Measurements from ENCODE around the gene WDR88.

Gene WDR88

DNA sequence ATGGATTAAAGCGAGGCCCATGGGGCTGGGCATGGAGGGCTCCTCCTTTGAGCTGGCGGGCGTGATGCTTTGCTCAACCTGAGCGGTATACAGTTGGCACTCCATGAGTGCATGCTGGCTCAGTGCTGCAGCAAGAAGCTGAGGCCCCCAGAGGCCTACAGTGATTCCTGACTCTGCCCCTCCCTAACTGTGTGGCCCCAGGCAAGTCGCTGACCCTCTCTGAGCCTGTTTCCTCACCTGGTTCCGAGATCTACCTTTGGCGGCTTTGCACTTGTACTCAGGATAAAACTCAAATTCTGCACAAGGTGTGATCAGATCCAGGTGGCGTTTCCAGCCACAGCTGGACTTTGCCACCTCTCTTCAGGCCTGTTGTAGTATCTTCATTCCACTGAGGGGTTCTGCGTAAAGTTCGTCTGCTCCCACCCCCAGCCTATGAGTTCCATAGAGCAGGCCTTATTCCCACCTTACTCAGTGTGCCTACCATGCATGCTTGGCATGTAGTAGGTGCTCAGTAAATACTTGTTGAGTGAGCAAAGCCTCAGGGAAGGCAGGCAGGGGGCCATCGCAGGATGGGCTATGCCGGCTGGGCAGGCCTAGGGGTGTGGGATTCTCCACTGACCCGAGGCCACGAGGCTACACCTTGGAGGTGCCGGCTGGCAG lies 70.1 kb downstream of the WDR88 start:
- Histone ChIP-seq H3K4me1 (ENCODE audit: control insufficient read depth, low read depth, low read length) (no peaks in the 10 kb centered on the region), H3K36me3 (ENCODE audit: control insufficient read depth, low read depth, low read length) (peaks cover 8% of the 10 kb centered on the region), H3K27me3 (ENCODE audit: control insufficient read depth, insufficient read depth, low read length) (no peaks in the 10 kb centered on the region), H3K4me3 (ENCODE audit: low read length) (no peak overlapping the region), H3K9ac (ENCODE audit: low read length) (no peak overlapping the region), H3K27ac (ENCODE audit: low read length) (no peak overlapping the region), H3K9me3 (ENCODE audit: control insufficient read depth, low read depth, low read length) (no peaks in the 10 kb centered on the region)

DNA sequence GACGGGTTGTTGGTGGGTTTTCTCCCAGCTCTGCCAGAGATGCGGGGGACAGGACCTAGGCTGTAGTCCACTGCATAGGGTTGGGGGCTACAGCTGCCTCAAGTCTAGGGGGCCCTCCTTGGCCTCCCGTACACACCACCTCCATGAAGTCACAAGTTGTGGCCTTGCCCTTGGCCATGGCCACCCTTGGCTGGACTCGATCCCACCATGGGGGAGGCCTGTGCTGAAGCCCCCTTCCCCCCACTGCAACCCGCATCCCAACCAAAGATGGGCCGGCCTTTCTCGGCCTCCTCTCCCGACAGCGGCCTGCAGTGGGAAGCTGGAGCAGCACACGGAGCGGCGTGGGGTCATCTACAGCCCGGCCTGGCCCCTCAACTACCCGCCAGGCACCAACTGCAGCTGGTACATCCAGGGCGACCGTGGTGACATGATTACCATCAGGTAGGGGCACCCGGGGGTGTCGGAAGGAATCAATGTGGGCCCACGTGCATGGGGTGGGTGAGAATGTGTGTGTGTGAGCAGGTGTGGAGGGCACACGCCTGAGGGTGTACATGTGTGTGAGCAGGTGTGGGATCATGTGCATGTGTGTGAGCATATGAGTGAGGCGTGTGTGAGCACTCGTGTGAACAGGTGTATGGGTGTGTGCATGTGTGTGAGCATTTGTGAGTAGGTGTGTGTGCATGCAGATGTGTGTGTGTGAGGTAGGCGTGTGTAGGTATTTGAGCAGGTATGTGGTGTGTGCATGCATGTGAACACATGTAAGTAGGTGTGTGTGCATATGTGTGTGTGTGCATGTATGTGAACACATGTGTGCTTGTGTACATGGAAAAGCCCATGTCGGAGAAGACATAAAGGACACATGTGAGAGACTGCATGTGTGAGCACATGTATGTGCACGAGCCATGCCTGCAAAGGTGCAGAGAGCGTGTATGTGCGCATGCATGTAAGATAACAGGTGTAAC lies 70.9 kb downstream of the WDR88 start:
- H3K9ac ChIP-seq (ENCODE audit: low read length): no peak overlapping the region
- no peak overlapping the region for H3K4me3 ChIP-seq (ENCODE audit: low read length)
- H3K4me1 ChIP-seq (ENCODE audit: control insufficient read depth, low read depth, low read length): no peaks in the 10 kb centered on the region
- H3K36me3 ChIP-seq (ENCODE audit: control insufficient read depth, low read depth, low read length): peaks cover 8% of the 10 kb centered on the region
- H3K9me3 ChIP-seq (ENCODE audit: control insufficient read depth, low read depth, low read length): no peaks in the 10 kb centered on the region
- no peaks in the 10 kb centered on the region for H3K27me3 ChIP-seq (ENCODE audit: control insufficient read depth, insufficient read depth, low read length)
- H3K27ac ChIP-seq (ENCODE audit: low read length): no peak overlapping the region

DNA sequence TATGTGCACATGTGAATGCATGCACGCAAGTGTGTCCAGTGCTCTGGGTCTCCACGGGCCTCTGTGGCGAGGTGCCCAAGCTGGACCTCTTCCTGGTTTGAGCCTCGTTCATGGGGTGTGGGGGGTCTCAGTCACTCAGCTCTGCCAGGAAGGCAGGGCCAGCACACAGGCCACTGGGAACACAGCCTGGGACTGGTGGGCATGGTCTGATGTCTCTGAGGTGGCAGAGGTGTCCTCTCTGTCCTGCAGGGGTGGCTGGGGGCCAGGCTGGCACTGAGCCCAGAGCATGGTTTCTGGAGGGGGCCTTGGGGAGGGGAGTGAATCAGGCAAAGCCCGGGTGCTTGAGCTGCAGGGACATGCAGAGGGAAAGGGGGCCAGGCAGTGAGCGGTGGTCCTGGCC lies 71.6 kb downstream of the WDR88 start:
- Histone ChIP-seq H3K27me3 (ENCODE audit: control insufficient read depth, insufficient read depth, low read length) (no peaks in the 10 kb centered on the region), H3K27ac (ENCODE audit: low read length) (no peak overlapping the region), H3K9ac (ENCODE audit: low read length) (no peak overlapping the region), H3K4me3 (ENCODE audit: low read length) (no peak overlapping the region), H3K36me3 (ENCODE audit: control insufficient read depth, low read depth, low read length) (peaks cover 8% of the 10 kb centered on the region), H3K9me3 (ENCODE audit: control insufficient read depth, low read depth, low read length) (no peaks in the 10 kb centered on the region), H3K4me1 (ENCODE audit: control insufficient read depth, low read depth, low read length) (no peaks in the 10 kb centered on the region)

DNA sequence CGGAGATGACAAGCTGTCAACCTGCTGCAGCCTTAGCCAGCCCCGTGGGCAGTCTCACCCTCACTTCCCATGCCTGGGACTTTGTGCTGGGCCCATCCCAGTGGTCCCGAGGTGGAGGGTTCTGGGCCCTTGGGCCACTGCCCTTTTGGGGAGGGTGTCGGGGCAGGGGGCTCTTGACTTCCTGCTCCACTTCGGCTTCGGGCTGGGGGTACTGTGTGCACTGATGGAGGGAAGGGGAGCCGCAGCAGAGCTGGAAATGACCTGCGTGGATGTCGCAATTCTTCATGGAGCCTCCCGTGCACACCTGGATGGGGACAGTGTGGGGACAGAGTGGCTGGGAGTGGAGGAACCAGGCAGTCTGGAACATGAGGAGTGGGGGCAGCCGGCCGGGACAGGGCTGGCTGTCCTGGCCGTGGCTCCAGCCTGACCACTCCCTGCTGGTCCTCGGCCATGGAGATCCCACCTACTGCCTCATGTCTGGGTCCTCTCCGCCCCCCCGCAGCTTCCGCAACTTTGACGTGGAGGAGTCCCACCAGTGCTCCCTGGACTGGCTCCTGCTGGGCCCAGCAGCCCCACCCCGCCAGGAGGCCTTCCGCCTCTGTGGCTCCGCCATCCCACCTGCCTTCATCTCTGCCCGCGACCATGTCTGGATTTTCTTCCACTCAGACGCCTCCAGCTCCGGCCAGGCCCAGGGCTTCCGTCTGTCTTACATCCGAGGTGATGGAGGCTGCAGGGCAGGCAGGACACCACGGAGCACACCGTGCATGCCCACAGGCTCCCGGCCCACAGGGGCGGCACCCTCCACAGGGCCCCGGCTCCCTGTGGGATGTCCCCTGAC lies 72.4 kb downstream of the WDR88 start:
- H3K27me3 ChIP-seq (ENCODE audit: control insufficient read depth, insufficient read depth, low read length): no peaks in the 10 kb centered on the region

DNA sequence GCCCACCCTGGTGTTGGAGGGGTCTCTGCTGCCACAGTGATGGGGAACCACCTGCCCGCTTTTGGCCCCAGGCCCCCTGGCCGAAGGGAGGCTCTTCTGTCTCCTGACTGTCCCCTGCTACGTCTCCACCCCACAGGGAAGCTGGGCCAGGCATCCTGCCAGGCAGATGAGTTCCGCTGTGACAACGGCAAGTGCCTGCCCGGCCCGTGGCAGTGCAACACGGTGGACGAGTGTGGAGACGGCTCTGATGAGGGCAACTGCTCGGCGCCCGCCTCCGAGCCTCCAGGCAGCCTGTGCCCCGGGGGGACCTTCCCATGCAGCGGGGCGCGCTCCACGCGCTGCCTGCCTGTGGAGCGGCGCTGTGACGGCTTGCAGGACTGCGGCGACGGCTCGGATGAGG lies 73.2 kb downstream of the WDR88 start:
- no peak overlapping the region for H3K27ac ChIP-seq (ENCODE audit: low read length)
- H3K36me3 ChIP-seq (ENCODE audit: control insufficient read depth, low read depth, low read length): peaks cover 8% of the 10 kb centered on the region
- H3K4me3 ChIP-seq (ENCODE audit: low read length): no peak overlapping the region
- H3K9me3 ChIP-seq (ENCODE audit: control insufficient read depth, low read depth, low read length): no peaks in the 10 kb centered on the region
- no peaks in the 10 kb centered on the region for H3K27me3 ChIP-seq (ENCODE audit: control insufficient read depth, insufficient read depth, low read length)
- no peaks in the 10 kb centered on the region for H3K4me1 ChIP-seq (ENCODE audit: control insufficient read depth, low read depth, low read length)
- H3K9ac ChIP-seq (ENCODE audit: low read length): no peak overlapping the region

More for the DNA sequence above, 72.4 kb downstream of the WDR88 start:
- Histone ChIP-seq H3K4me1 (ENCODE audit: control insufficient read depth, low read depth, low read length) (no peaks in the 10 kb centered on the region), H3K9me3 (ENCODE audit: control insufficient read depth, low read depth, low read length) (no peaks in the 10 kb centered on the region), H3K27ac (ENCODE audit: low read length) (no peak overlapping the region), H3K36me3 (ENCODE audit: control insufficient read depth, low read depth, low read length) (peaks cover 8% of the 10 kb centered on the region), H3K4me3 (ENCODE audit: low read length) (no peak overlapping the region), H3K9ac (ENCODE audit: low read length) (no peak overlapping the region)

DNA sequence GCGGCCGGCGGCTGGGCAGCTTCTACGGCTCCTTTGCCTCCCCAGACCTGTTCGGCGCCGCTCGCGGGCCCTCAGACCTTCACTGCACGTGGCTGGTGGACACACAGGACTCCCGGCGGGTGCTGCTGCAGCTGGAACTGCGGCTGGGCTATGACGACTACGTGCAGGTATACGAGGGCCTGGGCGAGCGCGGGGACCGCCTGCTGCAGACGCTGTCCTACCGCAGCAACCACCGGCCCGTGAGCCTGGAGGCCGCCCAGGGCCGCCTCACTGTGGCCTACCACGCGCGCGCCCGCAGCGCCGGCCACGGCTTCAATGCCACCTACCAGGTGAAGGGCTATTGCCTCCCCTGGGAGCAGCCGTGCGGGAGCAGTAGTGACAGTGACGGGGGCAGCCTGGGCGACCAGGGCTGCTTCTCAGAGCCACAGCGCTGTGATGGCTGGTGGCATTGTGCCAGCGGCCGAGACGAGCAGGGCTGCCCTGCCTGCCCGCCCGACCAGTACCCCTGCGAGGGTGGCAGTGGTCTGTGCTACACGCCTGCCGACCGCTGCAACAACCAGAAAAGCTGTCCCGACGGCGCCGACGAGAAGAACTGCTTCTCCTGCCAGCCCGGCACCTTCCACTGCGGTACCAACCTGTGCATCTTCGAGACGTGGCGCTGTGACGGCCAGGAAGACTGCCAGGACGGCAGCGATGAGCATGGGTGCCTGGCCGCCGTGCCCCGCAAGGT lies 73.8 kb downstream of the WDR88 start:
- H3K4me1 ChIP-seq (ENCODE audit: control insufficient read depth, low read depth, low read length): no peaks in the 10 kb centered on the region
- peaks cover 8% of the 10 kb centered on the region for H3K36me3 ChIP-seq (ENCODE audit: control insufficient read depth, low read depth, low read length)
- H3K9ac ChIP-seq (ENCODE audit: low read length): no peak overlapping the region
- H3K9me3 ChIP-seq (ENCODE audit: control insufficient read depth, low read depth, low read length): no peaks in the 10 kb centered on the region
- no peaks in the 10 kb centered on the region for H3K27me3 ChIP-seq (ENCODE audit: control insufficient read depth, insufficient read depth, low read length)
- no peak overlapping the region for H3K27ac ChIP-seq (ENCODE audit: low read length)
- H3K4me3 ChIP-seq (ENCODE audit: low read length): no peak overlapping the region

DNA sequence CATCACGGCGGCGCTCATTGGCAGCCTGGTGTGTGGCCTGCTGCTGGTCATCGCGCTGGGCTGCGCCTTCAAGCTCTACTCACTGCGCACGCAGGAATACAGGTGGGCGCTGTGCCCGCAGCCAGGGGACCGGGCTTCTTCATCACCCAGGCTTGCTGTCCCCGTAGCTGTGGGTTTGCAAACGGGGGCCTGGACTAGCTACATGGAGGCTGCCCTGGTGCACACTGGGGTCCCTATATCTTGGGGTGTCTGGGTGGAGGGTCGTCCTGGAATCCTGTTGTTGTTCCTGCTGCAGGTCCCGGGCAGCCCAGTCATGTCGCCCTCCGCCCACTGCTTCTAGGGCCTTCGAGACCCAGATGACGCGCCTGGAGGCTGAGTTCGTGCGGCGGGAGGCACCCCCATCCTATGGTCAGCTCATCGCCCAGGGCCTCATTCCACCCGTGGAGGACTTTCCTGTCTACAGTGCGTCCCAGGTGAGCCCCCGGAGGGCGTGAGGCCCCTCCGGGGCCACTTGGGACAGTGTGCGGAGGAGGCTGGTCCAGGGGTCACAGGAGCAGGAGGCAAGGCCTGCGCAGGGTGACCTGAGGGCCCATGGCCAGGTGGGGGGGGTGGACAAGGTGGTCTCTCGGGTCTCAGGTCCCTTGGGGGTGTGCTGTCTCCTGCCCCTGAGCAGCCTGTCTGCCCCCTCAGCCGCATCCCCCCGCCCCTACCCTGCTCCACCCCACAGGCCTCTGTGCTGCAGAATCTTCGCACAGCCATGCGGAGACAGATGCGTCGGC lies 74.5 kb downstream of the WDR88 start:
- no peaks in the 10 kb centered on the region for H3K4me1 ChIP-seq (ENCODE audit: control insufficient read depth, low read depth, low read length)
- no peak overlapping the region for H3K9ac ChIP-seq (ENCODE audit: low read length)
- H3K27me3 ChIP-seq (ENCODE audit: control insufficient read depth, insufficient read depth, low read length): no peaks in the 10 kb centered on the region
- no peak overlapping the region for H3K27ac ChIP-seq (ENCODE audit: low read length)
- no peak overlapping the region for H3K4me3 ChIP-seq (ENCODE audit: low read length)
- H3K9me3 ChIP-seq (ENCODE audit: control insufficient read depth, low read depth, low read length): no peaks in the 10 kb centered on the region
- peaks cover 8% of the 10 kb centered on the region for H3K36me3 ChIP-seq (ENCODE audit: control insufficient read depth, low read depth, low read length)

DNA sequence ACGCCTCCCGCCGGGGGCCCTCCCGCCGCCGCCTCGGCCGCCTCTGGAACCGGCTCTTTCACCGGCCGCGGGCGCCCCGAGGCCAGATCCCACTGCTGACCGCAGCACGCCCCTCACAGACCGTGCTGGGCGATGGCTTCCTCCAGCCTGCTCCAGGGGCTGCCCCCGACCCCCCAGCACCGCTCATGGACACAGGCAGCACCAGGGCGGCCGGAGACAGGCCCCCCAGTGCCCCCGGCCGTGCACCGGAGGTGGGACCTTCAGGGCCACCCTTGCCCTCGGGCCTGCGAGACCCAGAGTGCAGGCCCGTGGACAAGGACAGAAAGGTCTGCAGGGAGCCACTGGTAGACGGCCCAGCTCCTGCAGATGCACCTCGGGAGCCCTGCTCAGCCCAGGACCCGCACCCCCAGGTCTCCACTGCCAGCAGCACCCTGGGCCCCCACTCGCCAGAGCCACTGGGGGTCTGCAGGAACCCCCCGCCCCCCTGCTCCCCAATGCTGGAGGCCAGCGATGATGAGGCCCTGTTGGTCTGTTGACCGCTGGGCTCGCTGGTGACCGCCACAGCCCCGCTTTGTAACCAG lies 75.2 kb downstream of the WDR88 start:
- Histone ChIP-seq H3K27me3 (ENCODE audit: control insufficient read depth, insufficient read depth, low read length) (no peaks in the 10 kb centered on the region), H3K4me1 (ENCODE audit: control insufficient read depth, low read depth, low read length) (no peaks in the 10 kb centered on the region), H3K27ac (ENCODE audit: low read length) (no peak overlapping the region), H3K36me3 (ENCODE audit: control insufficient read depth, low read depth, low read length) (peaks cover 8% of the 10 kb centered on the region), H3K4me3 (ENCODE audit: low read length) (no peak overlapping the region), H3K9ac (ENCODE audit: low read length) (no peak overlapping the region), H3K9me3 (ENCODE audit: control insufficient read depth, low read depth, low read length) (no peaks in the 10 kb centered on the region)

DNA sequence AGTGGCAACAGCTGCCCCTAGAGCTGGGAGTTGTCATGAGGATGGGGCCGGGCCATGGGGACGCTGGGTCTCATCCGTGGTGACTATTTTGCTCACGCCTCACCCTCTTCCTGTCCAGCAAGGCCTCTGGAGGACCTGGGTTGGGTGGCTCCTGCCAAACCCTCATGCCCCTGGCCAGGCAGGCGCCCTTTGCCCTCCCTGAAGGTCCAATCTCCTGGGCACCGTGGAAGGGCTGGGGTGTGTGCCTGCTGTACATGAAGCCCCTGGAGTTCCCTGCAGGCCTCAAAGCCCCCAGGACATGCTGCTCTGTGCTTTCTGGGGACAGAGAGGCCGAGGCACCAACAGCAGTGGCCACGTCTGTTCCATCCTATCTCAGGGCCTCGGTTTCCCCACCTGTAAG lies 76.0 kb downstream of the WDR88 start:
- no peaks in the 10 kb centered on the region for H3K27me3 ChIP-seq (ENCODE audit: control insufficient read depth, insufficient read depth, low read length)
- H3K4me1 ChIP-seq (ENCODE audit: control insufficient read depth, low read depth, low read length): no peaks in the 10 kb centered on the region
- peaks cover 8% of the 10 kb centered on the region for H3K36me3 ChIP-seq (ENCODE audit: control insufficient read depth, low read depth, low read length)
- H3K27ac ChIP-seq (ENCODE audit: low read length): no peak overlapping the region
- H3K9me3 ChIP-seq (ENCODE audit: control insufficient read depth, low read depth, low read length): no peaks in the 10 kb centered on the region
- no peak overlapping the region for H3K4me3 ChIP-seq (ENCODE audit: low read length)
- H3K9ac ChIP-seq (ENCODE audit: low read length): no peak overlapping the region

DNA sequence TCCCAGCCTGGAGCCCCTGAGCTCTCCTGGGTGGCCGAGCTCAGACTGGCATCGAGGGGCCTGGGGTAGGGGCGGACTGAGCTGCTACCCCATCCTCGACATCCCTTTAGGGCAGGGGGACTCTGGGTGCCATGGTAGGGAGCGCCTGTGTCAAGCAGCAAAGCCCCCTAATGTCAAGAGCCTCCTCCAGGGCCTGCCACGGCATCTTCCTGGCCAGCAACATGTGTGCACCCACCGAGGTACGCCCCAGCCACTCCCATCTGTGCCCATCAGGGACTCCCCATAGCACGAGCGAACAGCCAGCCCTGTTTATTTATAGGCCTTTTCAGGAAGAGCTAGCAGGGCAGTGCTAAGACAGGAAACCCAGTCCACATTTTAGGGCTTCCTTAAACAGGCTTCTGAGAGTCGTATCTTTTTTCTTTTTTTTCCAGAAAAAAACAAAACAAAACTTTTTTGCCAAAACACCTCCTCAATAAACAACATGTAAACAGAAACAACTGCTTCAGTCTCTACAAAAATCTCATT lies 76.5 kb downstream of the WDR88 start:
- Histone ChIP-seq H3K4me3 (ENCODE audit: low read length) (no peak overlapping the region), H3K9me3 (ENCODE audit: control insufficient read depth, low read depth, low read length) (no peaks in the 10 kb centered on the region), H3K27ac (ENCODE audit: low read length) (no peak overlapping the region), H3K9ac (ENCODE audit: low read length) (no peak overlapping the region), H3K4me1 (ENCODE audit: control insufficient read depth, low read depth, low read length) (no peaks in the 10 kb centered on the region), H3K36me3 (ENCODE audit: control insufficient read depth, low read depth, low read length) (peaks cover 5% of the 10 kb centered on the region), H3K27me3 (ENCODE audit: control insufficient read depth, insufficient read depth, low read length) (no peaks in the 10 kb centered on the region)

All from iPS-18a (cell line).